HG02981 (cell line): ENCODE measurements around the gene COG5.
"Not testable (repeated sequence)": the region's sequence is repeated elsewhere in the genome, so short reads cannot be mapped to it uniquely, and the experiment has no call there.

Experiments used
- ATAC-seq: cut with Tn5 transposase; IDR thresholded peaks from one replicate; pipeline ENCODE4 v1.9.1; 2021; ENCODE audit warnings: mild to moderate bottlenecking, moderate library complexity; ENCODE audit not compliant: unreplicated experiment

Gene COG5

DNA sequence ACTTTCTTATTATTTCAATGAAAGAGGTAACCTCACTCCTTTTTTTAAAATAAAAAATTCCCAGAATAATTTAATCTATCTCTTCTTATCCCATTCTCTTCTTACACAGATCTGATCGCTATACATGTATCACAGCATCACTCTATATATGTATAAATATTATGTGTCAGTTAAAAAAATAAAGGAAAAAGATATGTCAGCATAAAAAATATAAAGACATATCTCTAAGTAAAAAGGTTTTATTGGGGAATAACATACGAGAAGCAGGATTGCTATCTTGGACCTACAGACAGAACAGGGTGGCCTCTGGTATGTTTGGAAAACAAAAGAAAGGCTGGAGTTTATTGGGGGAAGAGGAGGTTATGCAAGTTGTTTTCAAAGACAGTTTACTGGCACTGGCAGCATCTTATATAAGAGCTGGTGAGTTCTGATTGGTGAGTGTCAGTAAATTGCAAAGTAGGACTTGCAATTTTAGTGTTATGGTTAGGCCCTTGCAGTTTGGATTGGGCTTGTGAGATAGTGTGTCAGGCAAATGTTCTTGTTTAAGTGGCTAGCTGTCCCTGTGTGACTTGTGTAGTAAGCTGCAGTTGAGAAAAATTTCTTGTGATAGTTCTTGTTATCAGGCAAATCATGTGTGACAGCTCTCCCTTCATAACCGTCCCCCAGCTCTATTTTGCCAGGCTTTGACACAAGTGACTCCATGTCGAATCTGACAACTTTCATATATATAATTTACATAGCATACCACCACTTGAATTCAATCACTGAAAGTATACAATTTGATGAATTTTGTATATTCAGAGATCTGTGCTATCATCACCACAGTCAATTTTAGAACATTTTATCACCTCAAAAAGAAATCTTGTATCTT, 276.7 kb downstream of the COG5 start:
- no peak for ATAC-seq

DNA sequence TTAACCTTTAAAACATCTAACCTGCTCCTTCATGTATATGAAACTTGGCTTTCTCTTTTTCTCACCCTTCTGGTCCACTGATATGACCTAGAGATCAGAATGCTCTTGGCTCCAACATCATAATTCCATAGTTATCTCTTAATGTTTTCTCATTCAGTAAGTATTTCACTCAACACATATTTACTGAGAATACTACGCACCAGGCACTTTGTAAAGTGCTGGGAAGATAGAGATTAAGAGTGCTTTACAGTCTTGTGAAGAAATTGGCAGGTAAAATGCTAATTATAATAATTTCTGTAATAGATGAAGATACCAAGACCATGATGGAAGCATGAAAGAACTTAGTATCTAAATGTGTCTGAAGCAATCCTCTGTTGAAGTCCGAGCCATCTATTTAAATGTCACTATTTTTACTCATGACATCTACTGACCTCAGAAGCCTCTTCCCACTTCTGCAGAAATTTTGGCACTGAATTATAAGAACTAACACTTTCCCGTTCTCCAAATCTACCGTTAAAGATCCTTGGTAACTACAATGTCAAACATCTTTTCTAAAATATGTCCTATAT, 278.7 kb downstream of the COG5 start:
- ATAC-seq, result no peak

DNA sequence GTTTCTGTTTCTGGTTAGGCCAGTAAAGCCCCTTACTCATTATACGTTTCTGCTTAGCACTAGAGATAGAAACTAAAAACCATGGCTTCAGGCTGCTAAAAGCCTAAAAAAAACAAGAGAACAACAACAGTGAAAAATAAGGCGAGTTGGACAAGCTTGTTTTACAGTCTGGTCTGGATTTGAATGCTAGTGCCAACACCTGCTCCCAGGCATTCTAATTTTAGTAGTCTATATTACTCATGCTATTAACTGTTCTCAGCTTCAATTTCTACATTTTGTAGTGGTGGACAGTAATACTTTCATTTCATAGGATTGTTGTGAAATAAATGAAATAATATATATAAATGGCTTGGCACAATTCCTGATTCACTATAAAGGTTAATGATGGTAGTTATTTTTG, 286.4 kb downstream of the COG5 start:
- no peak for ATAC-seq

DNA sequence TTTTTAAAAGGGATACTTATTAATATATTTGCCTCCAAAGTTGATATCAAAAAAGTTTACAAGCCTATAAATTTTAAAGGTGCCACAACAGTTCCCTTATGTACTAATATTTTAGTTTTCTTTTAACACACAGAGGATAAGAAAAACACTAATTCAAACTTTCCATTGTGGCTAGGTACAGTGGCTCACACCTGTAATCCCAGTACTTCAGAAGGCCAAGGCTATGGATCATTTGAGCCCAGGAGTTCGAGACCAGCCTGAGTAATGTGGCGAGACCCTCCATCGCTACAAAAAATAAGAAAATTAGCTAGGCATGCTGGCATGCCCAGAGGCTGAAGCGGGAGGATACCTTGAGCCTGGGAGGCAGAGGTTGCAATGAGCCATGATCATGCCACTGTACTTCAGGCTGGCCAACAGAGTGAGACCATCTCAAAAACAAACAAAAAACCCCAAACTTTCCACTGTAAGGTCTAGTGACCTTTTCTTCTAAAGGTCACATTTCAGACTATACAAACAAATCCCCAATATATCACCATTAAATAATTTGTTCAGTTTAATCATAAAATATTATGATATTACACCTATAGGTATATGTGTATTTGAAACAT, 287.4 kb downstream of the COG5 start:
- ATAC-seq, result no peak

DNA sequence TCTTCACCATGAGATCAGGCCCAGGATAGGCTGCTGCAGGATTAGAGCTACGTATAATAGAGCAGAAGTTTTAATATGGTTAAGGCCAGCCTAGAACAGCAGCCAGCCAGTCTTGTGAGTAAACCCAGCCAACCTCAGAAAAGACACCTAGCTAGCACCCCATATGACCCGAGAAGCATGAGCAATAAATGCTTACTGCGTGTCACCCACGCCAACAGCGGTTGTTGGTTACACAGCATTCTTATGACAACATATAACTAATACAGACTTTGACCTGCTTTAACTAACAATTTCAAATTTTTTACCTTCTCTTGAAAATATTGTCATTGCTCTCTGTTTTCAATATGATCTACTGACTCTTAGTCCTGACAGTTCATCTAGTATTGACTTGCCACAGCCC, 289.2 kb downstream of the COG5 start:
- no peak for ATAC-seq

DNA sequence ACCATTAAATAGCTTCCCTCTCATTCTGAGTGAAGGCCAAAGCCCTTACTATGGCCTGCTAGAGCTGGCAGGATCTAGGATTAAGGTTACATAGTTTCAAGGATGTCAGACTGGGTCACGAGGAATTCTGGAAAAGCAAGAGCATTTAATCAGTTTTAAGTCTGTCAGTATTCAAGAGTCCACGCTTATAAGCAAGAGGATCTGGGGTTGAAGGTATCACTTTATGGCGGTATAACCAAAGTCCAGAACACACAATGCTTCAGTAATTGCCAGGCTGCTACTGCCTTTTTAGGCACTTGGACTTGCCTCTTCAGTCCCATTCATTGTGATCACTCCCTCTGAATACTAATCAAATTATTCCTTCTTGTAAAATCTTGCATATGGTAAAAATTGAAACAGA, 293.9 kb downstream of the COG5 start:
- ATAC-seq, result no peak

DNA sequence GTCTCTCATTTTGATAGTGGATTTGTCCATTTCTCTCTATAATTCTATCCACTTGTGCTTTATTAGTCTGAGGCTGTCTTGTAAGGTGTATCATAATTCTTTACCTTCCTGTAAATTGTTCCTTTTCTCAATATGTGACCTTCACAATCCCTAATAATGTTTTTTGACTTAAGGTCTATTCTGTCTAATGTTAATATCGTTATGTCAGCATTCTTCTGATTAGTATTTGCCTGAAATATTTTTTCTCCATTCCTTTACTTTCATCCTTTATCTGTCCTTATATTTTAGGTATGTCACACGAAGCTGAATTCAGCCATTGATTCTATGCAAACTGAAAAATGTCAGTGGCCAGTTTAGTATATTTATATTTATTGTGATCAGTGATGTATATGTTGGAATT, 295.1 kb downstream of the COG5 start:
- no peak for ATAC-seq

DNA sequence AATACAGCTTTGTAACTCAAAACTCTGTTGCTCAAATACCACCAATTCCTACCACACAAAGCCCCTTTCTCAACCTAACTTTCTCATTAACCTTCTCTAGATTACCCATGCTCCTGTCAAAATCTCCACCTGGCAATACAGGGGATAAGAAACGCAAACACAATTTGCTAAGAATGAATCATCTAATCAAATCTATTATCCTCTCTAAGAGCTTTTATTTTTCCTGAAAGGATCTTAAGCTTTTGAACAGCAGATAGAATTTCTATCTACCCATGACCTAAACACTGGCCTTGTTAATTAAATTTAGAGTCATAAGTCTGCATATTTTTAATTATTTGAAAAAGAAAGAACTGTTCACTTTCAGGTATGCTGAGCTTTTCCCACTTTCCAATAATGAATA, 296.6 kb downstream of the COG5 start:
- no peak for ATAC-seq

DNA sequence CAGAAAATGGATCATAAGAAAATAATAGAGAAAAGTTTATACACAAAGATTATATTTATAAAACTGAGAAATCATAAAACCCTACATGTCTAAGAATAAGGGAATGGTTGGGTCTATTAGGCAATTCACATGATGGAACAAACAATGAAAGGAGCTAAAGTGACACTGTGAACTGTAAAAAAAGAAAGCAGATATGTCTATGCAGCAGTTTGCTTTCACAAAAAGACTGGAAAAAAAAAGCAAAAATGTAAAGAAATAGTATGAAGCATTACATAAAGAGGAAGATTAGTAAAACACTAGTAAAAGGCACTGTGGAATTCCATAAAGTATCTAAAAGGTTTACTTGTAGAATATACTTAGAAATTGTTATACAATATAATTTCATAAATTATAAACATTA, 299.0 kb downstream of the COG5 start:
- no peak for ATAC-seq

DNA sequence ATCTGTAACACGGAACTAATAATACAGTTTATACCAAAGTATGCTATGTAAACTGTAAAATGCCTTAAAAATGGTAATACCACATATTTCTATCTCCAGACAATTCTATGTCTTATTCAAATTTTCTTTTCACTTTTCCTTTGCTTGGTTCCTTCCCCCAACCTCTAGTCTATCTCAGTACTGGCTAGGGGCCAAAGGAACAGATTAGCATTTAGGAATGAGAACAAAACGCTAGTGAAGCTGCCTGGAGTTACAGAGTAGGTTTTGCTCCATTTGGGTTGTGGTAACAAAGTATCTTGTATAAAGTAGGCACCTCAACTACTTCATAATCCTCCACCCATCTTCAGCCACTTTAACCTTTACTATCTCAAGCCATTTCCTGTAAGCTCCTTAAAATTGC, 300.9 kb downstream of the COG5 start:
- no peak for ATAC-seq

DNA sequence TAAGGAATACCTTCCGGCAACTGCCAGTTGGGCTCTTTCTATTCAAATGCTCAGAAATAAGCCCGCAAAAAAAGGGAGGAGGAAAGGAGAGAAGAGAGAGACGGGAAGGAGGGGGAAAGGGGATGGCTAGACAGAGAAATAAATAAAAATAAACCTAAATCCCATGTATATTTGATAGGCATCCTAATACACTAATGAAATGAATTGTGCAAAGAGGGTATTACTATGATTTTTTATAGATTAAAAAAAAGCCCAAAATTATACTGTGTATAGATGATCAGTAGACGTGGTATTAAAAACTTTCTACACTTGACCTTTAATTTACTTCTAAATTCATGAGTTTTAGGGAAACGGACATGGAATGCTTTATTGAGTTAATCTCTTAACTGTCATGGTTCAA, 305.0 kb downstream of the COG5 start:
- ATAC-seq, result no peak

DNA sequence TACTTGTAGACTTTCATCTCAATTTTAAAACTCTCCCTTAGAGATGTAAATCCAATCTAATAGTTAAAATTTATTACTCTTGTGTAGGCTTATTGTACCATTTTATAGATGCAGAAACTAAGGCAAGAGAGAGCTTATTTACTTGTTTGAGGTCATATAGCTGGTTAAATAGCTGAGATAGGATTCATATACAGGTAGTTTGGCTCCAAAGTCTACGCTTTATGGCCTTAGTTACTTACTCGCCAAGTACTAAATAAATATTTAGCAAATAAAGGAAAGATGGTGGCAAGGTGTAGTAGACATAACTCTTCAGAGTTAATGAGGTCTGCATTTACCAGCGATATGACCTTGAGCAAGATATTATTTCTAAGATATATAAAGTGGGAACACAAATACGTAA, 308.1 kb downstream of the COG5 start:
- ATAC-seq, result no peak

DNA sequence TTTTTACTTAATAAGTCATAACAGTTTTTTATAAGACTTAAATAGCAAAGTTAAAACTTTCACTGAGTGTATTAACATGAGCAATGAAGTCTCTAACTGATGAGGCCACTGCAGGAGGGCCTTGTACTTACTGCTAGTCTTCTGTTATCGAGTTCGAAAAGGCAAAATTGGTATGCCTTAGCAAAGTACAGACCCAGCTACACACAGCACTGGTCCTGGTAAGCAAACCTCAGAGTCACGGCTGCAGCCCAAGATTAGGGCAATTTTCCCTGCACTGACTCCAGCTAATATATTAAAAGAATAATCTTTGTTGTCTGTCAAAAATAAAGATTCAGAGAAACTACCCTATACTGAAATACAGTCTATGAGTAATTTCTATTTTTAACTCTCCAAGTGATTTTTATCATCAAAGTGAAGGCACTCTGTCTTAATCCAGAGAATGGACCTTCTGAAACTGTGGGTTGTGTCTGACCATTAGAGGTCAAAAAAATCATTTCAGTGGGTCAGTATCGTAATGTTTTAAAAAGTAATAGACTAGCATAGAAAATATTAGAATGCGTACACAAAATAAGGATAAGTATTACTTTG, 309.2 kb downstream of the COG5 start:
- no peak for ATAC-seq

DNA sequence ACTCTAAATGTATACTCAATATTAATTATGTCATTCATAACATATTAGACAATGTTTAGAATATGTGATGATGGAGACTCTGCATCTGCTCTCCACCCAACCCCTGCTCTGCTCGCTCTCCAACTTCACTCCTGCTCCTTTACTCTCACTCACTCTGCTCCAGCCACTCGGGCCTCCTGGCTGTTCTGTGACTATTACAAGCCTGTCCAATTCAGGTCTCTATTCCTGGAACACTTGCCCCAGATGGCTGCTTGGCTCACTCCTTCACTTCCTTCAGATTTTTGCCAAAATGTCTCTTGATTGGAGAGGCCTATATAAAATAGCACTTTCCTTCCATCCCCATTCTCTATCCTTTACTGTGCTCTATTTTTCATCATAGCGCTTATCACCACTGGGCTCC, 310.1 kb downstream of the COG5 start:
- no peak for ATAC-seq

DNA sequence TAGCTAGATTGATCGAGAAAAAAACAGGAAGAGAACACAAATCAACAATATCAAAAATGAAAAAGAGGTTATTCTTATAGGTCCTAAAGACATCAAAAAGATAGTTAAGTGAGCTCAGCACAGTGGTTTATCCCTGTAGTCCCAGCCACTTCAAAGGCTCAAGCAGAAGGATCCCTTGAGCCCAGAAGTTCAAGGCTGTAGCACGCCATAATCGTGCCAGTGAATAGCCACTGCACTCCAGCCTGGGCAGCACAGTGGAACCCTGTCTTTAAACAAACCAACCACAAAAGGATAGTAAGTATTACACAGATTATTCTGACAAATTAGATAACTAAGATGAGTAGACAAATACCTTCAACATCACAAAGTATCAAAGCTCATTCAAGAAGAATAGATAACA, 311.8 kb downstream of the COG5 start:
- ATAC-seq, result no peak

DNA sequence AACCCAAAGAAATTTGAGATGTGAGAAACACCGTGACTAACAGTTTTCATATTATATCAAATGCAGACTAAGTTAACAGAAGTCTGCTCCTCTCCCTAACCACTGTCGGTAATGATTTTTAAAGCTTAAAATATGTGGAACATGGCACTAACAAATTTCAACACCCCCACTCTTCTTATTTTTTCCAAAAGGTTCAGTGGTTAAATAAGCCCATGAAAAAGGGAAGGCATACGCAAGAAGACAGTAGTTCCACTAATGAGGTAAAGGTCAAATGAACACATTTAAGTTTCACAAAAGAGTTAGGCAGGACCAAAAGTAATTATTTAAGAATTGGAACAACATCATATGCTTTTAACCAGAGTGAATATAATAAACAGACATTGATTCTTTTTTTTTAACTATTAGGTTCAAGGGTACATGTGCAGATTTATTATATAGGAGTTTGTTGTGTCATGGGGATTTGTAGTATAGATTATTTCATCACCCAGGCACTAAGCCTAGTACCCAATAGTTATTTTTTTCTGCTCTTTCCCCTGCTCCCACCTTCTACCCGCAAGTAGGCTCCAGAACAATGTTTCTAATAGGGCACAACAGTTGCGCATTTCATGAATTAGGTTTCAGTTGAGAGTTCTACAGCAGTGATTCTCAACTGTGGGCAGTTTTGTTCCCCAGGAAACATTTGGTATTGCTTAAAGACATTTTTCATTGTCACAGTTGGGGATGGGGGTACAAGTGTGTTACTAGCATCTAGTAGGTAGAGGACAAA, 315.0 kb downstream of the COG5 start:
- ATAC-seq, result no peak

DNA sequence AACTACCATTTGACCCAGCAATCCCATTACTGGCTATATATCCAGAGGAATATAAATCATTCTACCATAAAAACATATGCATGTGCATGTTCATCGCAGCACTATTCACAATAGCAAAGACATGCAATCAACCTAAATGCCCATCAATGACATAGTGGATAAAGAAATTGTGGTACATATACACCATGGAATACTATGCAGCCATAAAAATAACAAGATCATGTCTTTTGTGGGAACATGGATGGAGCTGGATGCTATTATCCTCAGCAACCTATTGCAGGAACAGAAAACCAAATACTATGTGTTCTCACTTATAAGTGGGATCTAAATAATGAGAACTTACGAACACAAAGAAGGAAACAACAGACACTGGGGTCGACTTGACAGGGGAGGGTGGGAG, 316.9 kb downstream of the COG5 start:
- ATAC-seq, result not testable (repeated sequence)

DNA sequence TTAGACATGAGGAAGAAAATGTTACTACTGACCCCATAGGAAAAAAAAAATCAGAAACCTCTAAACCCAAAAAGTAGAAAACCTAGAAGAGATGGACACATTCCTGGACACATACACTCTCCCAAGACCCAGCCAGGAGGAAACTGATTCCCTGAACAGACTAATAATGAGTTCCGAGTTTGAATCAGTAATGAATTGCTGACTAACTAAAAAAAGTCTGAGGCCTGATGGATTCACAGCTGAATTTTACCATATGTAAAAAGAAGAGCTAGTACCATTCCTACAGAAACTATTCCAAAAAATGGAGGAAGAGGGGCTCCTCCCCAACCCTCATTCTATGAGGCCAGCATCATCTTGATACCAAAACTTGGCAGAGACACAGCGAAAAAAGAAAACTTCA, 319.1 kb downstream of the COG5 start:
- ATAC-seq, result no peak

DNA sequence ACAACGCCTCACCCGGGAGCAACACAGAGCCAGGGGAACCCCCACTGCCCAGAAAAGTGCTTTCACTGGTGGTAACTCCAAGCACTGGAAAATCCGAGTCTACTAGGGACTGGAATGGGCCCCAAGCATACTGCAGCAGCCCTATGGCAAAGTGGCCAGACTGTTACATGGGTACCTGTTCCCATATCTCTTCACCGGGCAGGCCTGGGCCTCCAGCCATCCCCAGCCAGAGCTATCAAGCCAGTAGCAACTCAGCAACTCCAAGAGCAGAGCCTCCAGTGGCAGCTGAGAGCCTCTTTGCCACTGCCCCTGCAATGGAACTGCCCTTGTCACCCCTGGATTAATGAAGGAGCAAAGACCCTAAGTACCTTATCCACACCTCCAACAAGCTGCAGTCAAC, 321.5 kb downstream of the COG5 start:
- no peak for ATAC-seq

DNA sequence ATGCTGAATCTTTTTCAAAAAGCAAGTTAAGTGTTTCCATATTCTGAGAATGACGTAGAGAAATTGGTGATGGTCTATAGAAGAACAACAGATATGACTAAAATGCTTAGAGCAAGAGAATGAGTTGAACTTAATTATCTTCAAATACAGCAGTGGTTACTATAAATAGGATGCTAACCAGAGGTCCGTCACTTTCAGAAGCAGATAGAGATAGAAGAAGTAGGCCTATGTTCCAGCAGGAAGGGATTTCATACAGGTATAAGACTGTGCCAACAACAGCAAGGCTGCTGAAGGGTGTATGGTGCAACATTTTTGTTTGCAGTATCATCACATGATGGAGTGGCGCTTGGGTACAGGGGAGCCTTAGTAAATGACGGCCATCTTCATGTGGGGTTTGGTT, 326.3 kb downstream of the COG5 start:
- no peak for ATAC-seq

DNA sequence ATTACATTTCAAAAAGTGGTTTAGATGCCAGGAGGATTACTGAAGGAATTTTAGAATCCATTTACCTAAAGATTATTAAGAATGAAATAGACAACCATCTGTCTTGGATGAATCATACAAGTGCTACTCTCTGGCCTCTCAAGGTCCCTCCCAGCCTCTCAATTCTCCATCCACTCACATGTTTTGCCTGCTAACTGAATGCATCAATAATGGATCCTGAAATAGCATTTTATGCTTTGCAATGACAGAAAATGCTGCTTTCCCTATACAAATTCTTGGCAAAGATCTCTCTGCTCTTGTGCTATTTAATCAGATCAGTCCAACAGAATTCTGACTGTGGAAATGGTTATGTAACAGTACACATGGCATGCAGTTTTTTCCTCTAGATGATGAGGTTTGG, 326.9 kb downstream of the COG5 start:
- ATAC-seq, result no peak
